Germinal center (tissue), 1 donor: Measurements from ENCODE around the gene SKOR1.

Experiments used
- DNase-seq: peaks from one replicate; pipeline ENCODE4 v3.0.0; 2012; ENCODE audit warnings: mixed read lengths, low spot score

Gene SKOR1

GRCh38 chr15:67824976-67825880, at the start of gene SKOR1:
TSS of gene SKOR1 (plus strand) at chr15:67825509. CDS start at chr15:67825603, 94 bp downstream.
- peak; percentile 24 for DNase-seq

- no peak for DNase-seq
Observed at GRCh38 chr15:67775998-67776397, 49.3 kb upstream of the SKOR1 start.

- no peak for DNase-seq
Observed at GRCh38 chr15:67776600-67776999, 48.7 kb upstream of the SKOR1 start.

GRCh38 chr15:67777071-67777470, 48.2 kb upstream of the SKOR1 start:
- DNase-seq, result no peak

- no peak for DNase-seq
Observed at GRCh38 chr15:67777773-67778172, 47.5 kb upstream of the SKOR1 start.

- no peak for DNase-seq
Observed at GRCh38 chr15:67778968-67779548, 46.3 kb upstream of the SKOR1 start.

- DNase-seq, result no peak
Observed at GRCh38 chr15:67779549-67780111, 45.7 kb upstream of the SKOR1 start.

GRCh38 chr15:67781061-67781460, 44.2 kb upstream of the SKOR1 start:
- DNase-seq, result no peak

- no peak for DNase-seq
Observed at GRCh38 chr15:67781907-67782690, 43.2 kb upstream of the SKOR1 start.

- DNase-seq, result no peak
Observed at GRCh38 chr15:67782691-67782991, 42.7 kb upstream of the SKOR1 start.

- peak; percentile 57 for DNase-seq
Observed at GRCh38 chr15:67783303-67783702, 42.0 kb upstream of the SKOR1 start.

- peak; percentile 82 for DNase-seq
Observed at GRCh38 chr15:67784090-67784781, 41.1 kb upstream of the SKOR1 start.

- DNase-seq, result no peak
Observed at GRCh38 chr15:67784856-67785430, 40.4 kb upstream of the SKOR1 start.

- no peak for DNase-seq
Observed at GRCh38 chr15:67785431-67785830, 39.9 kb upstream of the SKOR1 start.

- DNase-seq, result no peak
Observed at GRCh38 chr15:67786646-67787045, 38.7 kb upstream of the SKOR1 start.

- DNase-seq, result no peak
Observed at GRCh38 chr15:67788986-67789385, 36.3 kb upstream of the SKOR1 start.

GRCh38 chr15:67790610-67791319, 34.5 kb upstream of the SKOR1 start:
- DNase-seq, result no peak

- DNase-seq, result no peak
Observed at GRCh38 chr15:67792250-67792942, 32.9 kb upstream of the SKOR1 start.

- DNase-seq, result no peak
Observed at GRCh38 chr15:67794832-67795574, 30.3 kb upstream of the SKOR1 start.
